ENCODE results near the gene WDR45.

DNA sequence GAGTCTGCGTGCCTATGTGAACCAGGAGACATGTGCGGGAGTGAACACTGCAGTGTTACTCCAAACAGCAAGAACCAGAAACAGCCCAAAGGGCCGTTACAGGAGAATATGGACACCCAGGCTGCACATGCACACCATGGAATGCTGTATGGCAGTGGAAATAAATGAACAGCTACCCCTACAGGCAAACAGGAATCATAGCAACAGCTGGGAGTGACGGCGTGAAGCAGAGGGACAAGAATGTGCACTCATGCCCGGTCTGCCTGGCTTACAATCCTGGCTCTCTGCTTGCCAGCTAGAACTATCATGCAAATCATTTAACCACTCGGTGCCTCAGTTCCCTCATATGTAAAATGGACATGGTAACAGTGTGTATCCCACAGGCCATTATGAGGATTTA, 27.2 kb upstream of the WDR45 start:
- no peak for TF ChIP-seq CTCF (IDR thresholded peaks at IDR 0.05; ENCODE audit: poor library complexity, severe bottlenecking)
- no peak for TF ChIP-seq SMC3 (conservative IDR thresholded peaks at IDR 0.05; ENCODE audit: poor library complexity)
- no peak for TF ChIP-seq EZH2 (IDR thresholded peaks at IDR 0.05; ENCODE audit: borderline replicate concordance, insufficient read depth, low read length, poor library complexity, severe bottlenecking)
- TF ChIP-seq, protein P1, sequence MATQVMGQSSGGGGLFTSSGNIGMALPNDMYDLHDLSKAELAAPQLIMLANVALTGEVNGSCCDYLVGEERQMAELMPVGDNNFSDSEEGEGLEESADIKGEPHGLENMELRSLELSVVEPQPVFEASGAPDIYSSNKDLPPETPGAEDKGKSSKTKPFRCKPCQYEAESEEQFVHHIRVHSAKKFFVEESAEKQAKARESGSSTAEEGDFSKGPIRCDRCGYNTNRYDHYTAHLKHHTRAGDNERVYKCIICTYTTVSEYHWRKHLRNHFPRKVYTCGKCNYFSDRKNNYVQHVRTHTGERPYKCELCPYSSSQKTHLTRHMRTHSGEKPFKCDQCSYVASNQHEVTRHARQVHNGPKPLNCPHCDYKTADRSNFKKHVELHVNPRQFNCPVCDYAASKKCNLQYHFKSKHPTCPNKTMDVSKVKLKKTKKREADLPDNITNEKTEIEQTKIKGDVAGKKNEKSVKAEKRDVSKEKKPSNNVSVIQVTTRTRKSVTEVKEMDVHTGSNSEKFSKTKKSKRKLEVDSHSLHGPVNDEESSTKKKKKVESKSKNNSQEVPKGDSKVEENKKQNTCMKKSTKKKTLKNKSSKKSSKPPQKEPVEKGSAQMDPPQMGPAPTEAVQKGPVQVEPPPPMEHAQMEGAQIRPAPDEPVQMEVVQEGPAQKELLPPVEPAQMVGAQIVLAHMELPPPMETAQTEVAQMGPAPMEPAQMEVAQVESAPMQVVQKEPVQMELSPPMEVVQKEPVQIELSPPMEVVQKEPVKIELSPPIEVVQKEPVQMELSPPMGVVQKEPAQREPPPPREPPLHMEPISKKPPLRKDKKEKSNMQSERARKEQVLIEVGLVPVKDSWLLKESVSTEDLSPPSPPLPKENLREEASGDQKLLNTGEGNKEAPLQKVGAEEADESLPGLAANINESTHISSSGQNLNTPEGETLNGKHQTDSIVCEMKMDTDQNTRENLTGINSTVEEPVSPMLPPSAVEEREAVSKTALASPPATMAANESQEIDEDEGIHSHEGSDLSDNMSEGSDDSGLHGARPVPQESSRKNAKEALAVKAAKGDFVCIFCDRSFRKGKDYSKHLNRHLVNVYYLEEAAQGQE (IDR thresholded peaks at IDR 0.05; ENCODE audit: borderline replicate concordance): no peak
- TF ChIP-seq MXI1 (conservative IDR thresholded peaks at IDR 0.05; ENCODE audit: poor library complexity, severe bottlenecking): no peak
- no peak for TF ChIP-seq EP300 (conservative IDR thresholded peaks at IDR 0.05; ENCODE audit: poor library complexity, severe bottlenecking)
- TF ChIP-seq POLR2AphosphoS5 (IDR thresholded peaks at IDR 0.05): no peak
- no peak for TF ChIP-seq TAF1 (IDR thresholded peaks at IDR 0.05; ENCODE audit: low read depth)
- TF ChIP-seq RAD21 (conservative IDR thresholded peaks at IDR 0.05): no peak
